ENCODE data around the gene KISS1R. TPM values are rescaled to one million over a fixed set of nuclear protein-coding genes. Genes with fewer than 3 reads are reported as not detected.
A peak's percentile ranks its signal among the peaks of the same experiment; 100 is the strongest.

KISS1R gene
- total and polyA plus RNA-seq, 5 donors from 2014 or later: 0.21 to 1.2 (median 0.67) TPM; not detected in 1

GRCh38 chr19:929203-929890, 12.2 kb downstream of the KISS1R start:
- Mint-ChIP-seq H3K36me3 (no peaks in the 10 kb centered on the region), H3K9me3 (no peaks in the 10 kb centered on the region), H3K27ac (no peak overlapping the region), H3K27me3 (no peaks in the 10 kb centered on the region), H3K4me1 (peaks cover 0 to 20% (median 6%) of the 10 kb centered on the region in 4 donors), H3K4me3 (peak overlapping the region in 2 of 4 donors; percentile 67 to 80)
- Histone ChIP-seq H3K27me3 (ENCODE audit: control insufficient read depth, insufficient read depth, low read length) (no peaks in the 10 kb centered on the region), H3K4me1 (ENCODE audit: control insufficient read depth, insufficient read depth, low read length, poor library complexity, severe bottlenecking) (peaks cover 44% of the 10 kb centered on the region), H3K36me3 (ENCODE audit: control insufficient read depth, insufficient read depth, low read length) (no peaks in the 10 kb centered on the region), H3K4me3 (ENCODE audit: low read depth, low read length) (no peak overlapping the region), H3K27ac (ENCODE audit: insufficient read depth, low read length, poor library complexity, severe bottlenecking) (no peak overlapping the region), H3K9me3 (ENCODE audit: control insufficient read depth in 2 of 2, low read length in 2 of 2) (no peaks in the 10 kb centered on the region)
- DNase-seq (no peak), ATAC-seq (ENCODE audit: low read depth in 2 of 2) (no peak)

- H3K4me1 ChIP-seq (ENCODE audit: control insufficient read depth, insufficient read depth, low read length, poor library complexity, severe bottlenecking): peaks cover 38% of the 10 kb centered on the region
- ATAC-seq (ENCODE audit: low read depth in 2 of 2): no peak
- H3K27me3 ChIP-seq (ENCODE audit: control insufficient read depth, insufficient read depth, low read length): no peaks in the 10 kb centered on the region
- no peak overlapping the region for H3K4me3 ChIP-seq (ENCODE audit: low read depth, low read length)
- H3K36me3 Mint-ChIP-seq: no peaks in the 10 kb centered on the region
- peak overlapping the region in 2 of 4 donors; percentile 21 to 67 for H3K4me3 Mint-ChIP-seq
- H3K9me3 Mint-ChIP-seq: no peaks in the 10 kb centered on the region
- no peak overlapping the region for H3K27ac ChIP-seq (ENCODE audit: insufficient read depth, low read length, poor library complexity, severe bottlenecking)
- no peak overlapping the region for H3K27ac Mint-ChIP-seq
- H3K36me3 ChIP-seq (ENCODE audit: control insufficient read depth, insufficient read depth, low read length): no peaks in the 10 kb centered on the region
- H3K4me1 Mint-ChIP-seq: peaks cover 0 to 18% (median 6%) of the 10 kb centered on the region in 4 donors
- no peaks in the 10 kb centered on the region for H3K9me3 ChIP-seq (ENCODE audit: control insufficient read depth in 2 of 2, low read length in 2 of 2)
- H3K27me3 Mint-ChIP-seq: no peaks in the 10 kb centered on the region
- no peak for DNase-seq
Measured at GRCh38 chr19:929891-930258, 12.7 kb downstream of the KISS1R start.

- Histone ChIP-seq H3K27ac (ENCODE audit: insufficient read depth, low read length, poor library complexity, severe bottlenecking) (no peak overlapping the region), H3K9me3 (ENCODE audit: control insufficient read depth in 2 of 2, low read length in 2 of 2) (no peaks in the 10 kb centered on the region), H3K4me1 (ENCODE audit: control insufficient read depth, insufficient read depth, low read length, poor library complexity, severe bottlenecking) (peaks cover 25% of the 10 kb centered on the region), H3K36me3 (ENCODE audit: control insufficient read depth, insufficient read depth, low read length) (no peaks in the 10 kb centered on the region), H3K4me3 (ENCODE audit: low read depth, low read length) (no peak overlapping the region), H3K27me3 (ENCODE audit: control insufficient read depth, insufficient read depth, low read length) (no peaks in the 10 kb centered on the region)
- Mint-ChIP-seq H3K27me3 (no peaks in the 10 kb centered on the region), H3K4me1 (peaks cover 0 to 25% (median 6%) of the 10 kb centered on the region in 4 donors), H3K36me3 (no peaks in the 10 kb centered on the region), H3K9me3 (no peaks in the 10 kb centered on the region), H3K27ac (no peak overlapping the region), H3K4me3 (peak overlapping the region in 2 of 4 donors; percentile 24 to 68)
- ATAC-seq (ENCODE audit: low read depth in 2 of 2) (no peak), DNase-seq (no peak)
Measured at GRCh38 chr19:931860-932647, 14.9 kb downstream of the KISS1R start.

- peaks cover 0 to 33% (median 11%) of the 10 kb centered on the region in 4 donors for H3K4me1 Mint-ChIP-seq
Measured at GRCh38 chr19:932648-933552, 15.8 kb downstream of the KISS1R start.

GRCh38 chr19:933553-933882, 16.4 kb downstream of the KISS1R start:
- no peak for DNase-seq

More at GRCh38 chr19:932648-933552, 15.8 kb downstream of the KISS1R start:
- H3K4me1 ChIP-seq (ENCODE audit: control insufficient read depth, insufficient read depth, low read length, poor library complexity, severe bottlenecking): peaks cover 21% of the 10 kb centered on the region
- H3K27me3 ChIP-seq (ENCODE audit: control insufficient read depth, insufficient read depth, low read length): no peaks in the 10 kb centered on the region
- no peaks in the 10 kb centered on the region for H3K9me3 ChIP-seq (ENCODE audit: control insufficient read depth in 2 of 2, low read length in 2 of 2)
- no peaks in the 10 kb centered on the region for H3K27me3 Mint-ChIP-seq
- peak overlapping the region; percentile 12 to 89 (median 67) for H3K4me3 Mint-ChIP-seq
- peak overlapping the region; percentile 54 to 96 (median 82) for H3K27ac Mint-ChIP-seq
- DNase-seq (peak in 1 of 3 donors; percentile 74), ATAC-seq (ENCODE audit: low read depth in 2 of 2) (peak; percentile 59 to 73)
- H3K36me3 Mint-ChIP-seq: peaks cover 3% of the 10 kb centered on the region
- peaks cover 0 to 2% (median 0%) of the 10 kb centered on the region in 7 donors for H3K9me3 Mint-ChIP-seq
- H3K36me3 ChIP-seq (ENCODE audit: control insufficient read depth, insufficient read depth, low read length): no peaks in the 10 kb centered on the region
- no peak overlapping the region for H3K4me3 ChIP-seq (ENCODE audit: low read depth, low read length)
- H3K27ac ChIP-seq (ENCODE audit: insufficient read depth, low read length, poor library complexity, severe bottlenecking): no peak overlapping the region

GRCh38 chr19:934197-934840, 17.2 kb downstream of the KISS1R start:
- Histone ChIP-seq H3K4me3 (ENCODE audit: low read depth, low read length) (no peak overlapping the region), H3K27me3 (ENCODE audit: control insufficient read depth, insufficient read depth, low read length) (no peaks in the 10 kb centered on the region), H3K9me3 (ENCODE audit: control insufficient read depth in 2 of 2, low read length in 2 of 2) (no peaks in the 10 kb centered on the region), H3K27ac (ENCODE audit: insufficient read depth, low read length, poor library complexity, severe bottlenecking) (no peak overlapping the region), H3K36me3 (ENCODE audit: control insufficient read depth, insufficient read depth, low read length) (no peaks in the 10 kb centered on the region), H3K4me1 (ENCODE audit: control insufficient read depth, insufficient read depth, low read length, poor library complexity, severe bottlenecking) (peaks cover 21% of the 10 kb centered on the region)
- H3K4me1 Mint-ChIP-seq: peaks cover 0 to 38% (median 12%) of the 10 kb centered on the region in 4 donors
- H3K27me3 Mint-ChIP-seq: no peaks in the 10 kb centered on the region
- H3K36me3 Mint-ChIP-seq: peaks cover 3% of the 10 kb centered on the region
- H3K9me3 Mint-ChIP-seq: peaks cover 0 to 2% (median 0%) of the 10 kb centered on the region in 7 donors
- DNase-seq (no peak), ATAC-seq (ENCODE audit: low read depth in 2 of 2) (no peak)
- no peak overlapping the region for H3K4me3 Mint-ChIP-seq
- no peak overlapping the region for H3K27ac Mint-ChIP-seq

More at GRCh38 chr19:933553-933882, 16.4 kb downstream of the KISS1R start:
- ATAC-seq (ENCODE audit: low read depth in 2 of 2): no peak
- no peak overlapping the region for H3K27ac ChIP-seq (ENCODE audit: insufficient read depth, low read length, poor library complexity, severe bottlenecking)
- H3K36me3 ChIP-seq (ENCODE audit: control insufficient read depth, insufficient read depth, low read length): no peaks in the 10 kb centered on the region
- no peaks in the 10 kb centered on the region for H3K27me3 ChIP-seq (ENCODE audit: control insufficient read depth, insufficient read depth, low read length)
- H3K36me3 Mint-ChIP-seq: peaks cover 3% of the 10 kb centered on the region
- no peak overlapping the region for H3K27ac Mint-ChIP-seq
- H3K4me1 ChIP-seq (ENCODE audit: control insufficient read depth, insufficient read depth, low read length, poor library complexity, severe bottlenecking): peaks cover 21% of the 10 kb centered on the region
- H3K9me3 Mint-ChIP-seq: peaks cover 0 to 2% (median 0%) of the 10 kb centered on the region in 7 donors
- peaks cover 0 to 37% (median 12%) of the 10 kb centered on the region in 4 donors for H3K4me1 Mint-ChIP-seq
- H3K9me3 ChIP-seq (ENCODE audit: control insufficient read depth in 2 of 2, low read length in 2 of 2): no peaks in the 10 kb centered on the region
- H3K27me3 Mint-ChIP-seq: no peaks in the 10 kb centered on the region
- H3K4me3 ChIP-seq (ENCODE audit: low read depth, low read length): no peak overlapping the region
- no peak overlapping the region for H3K4me3 Mint-ChIP-seq

- Histone ChIP-seq H3K9me3 (ENCODE audit: control insufficient read depth in 2 of 2, low read length in 2 of 2) (no peaks in the 10 kb centered on the region), H3K4me3 (ENCODE audit: low read depth, low read length) (no peak overlapping the region), H3K36me3 (ENCODE audit: control insufficient read depth, insufficient read depth, low read length) (no peaks in the 10 kb centered on the region), H3K27me3 (ENCODE audit: control insufficient read depth, insufficient read depth, low read length) (no peaks in the 10 kb centered on the region), H3K27ac (ENCODE audit: insufficient read depth, low read length, poor library complexity, severe bottlenecking) (no peak overlapping the region), H3K4me1 (ENCODE audit: control insufficient read depth, insufficient read depth, low read length, poor library complexity, severe bottlenecking) (peaks cover 21% of the 10 kb centered on the region)
- Mint-ChIP-seq H3K27me3 (no peaks in the 10 kb centered on the region), H3K4me1 (peaks cover 0 to 40% (median 14%) of the 10 kb centered on the region in 4 donors), H3K4me3 (no peak overlapping the region), H3K27ac (no peak overlapping the region), H3K36me3 (peaks cover 3% of the 10 kb centered on the region), H3K9me3 (peaks cover 0 to 2% (median 0%) of the 10 kb centered on the region in 7 donors)
- no peak for DNase-seq
- ATAC-seq (ENCODE audit: low read depth in 2 of 2): no peak
Measured at GRCh38 chr19:934865-935479, 17.8 kb downstream of the KISS1R start.
